SK-N-SH (cell line): Measurements from ENCODE around the gene DDX1. TPM values are rescaled to one million over a fixed set of nuclear protein-coding genes. Genes with fewer than 3 reads are reported as not detected.

Experiments used
- CTCF ChIA-PET: fragments of 300-600, 350-600 bp; formaldehyde crosslinking; extraction: SDS; loops from one replicate; lab custom pipeline; 2021; lab: Yijun Ruan, JAX
- POLR2A ChIA-PET: fragments of 350-600 bp; sonication (Branson Sonifier 250); formaldehyde crosslinking; extraction: SDS; loops from one replicate; lab custom pipeline; 2020; ENCODE audit warnings: antibody characterized with exemption, inconsistent platforms; lab: Yijun Ruan, JAX
- DNase-seq: peaks from one replicate; pipeline ENCODE4 v3.0.0; 2012
- H2AFZ ChIP-seq: fragments of 200-600 bp; sonication (generic); 2 replicates; pipeline ENCODE4 v1.8.1; 2016; ENCODE audit warnings: antibody characterized with exemption, mild to moderate bottlenecking, low read depth
- H3F3A ChIP-seq: fragments of 200-600 bp; sonication (generic); replicated peaks from 2 replicates; pipeline ENCODE3; 2016; ENCODE audit warnings: antibody characterized with exemption, mild to moderate bottlenecking; ENCODE audit not compliant: insufficient read depth
- H3K27ac ChIP-seq, 2 experiments: fragments of 200-500 bp in 1 of 2; fragments of 200-600 bp in 1 of 2; sonication (Bioruptor generic) in 1 of 2; sonication (generic), shearing (Covaris generic) in 1 of 2; 2 replicates each; pipeline versions ENCODE4 v1.5.1 to v1.6.1; 2014 to 2016; ENCODE audit warnings: low read depth in 2 of 2, inconsistent platforms in 1 of 2, low read length in 1 of 2, mild to moderate bottlenecking in 1 of 2, mixed read lengths in 1 of 2
- H3K27me3 ChIP-seq: fragments of 200-600 bp; sonication (generic), shearing (Covaris generic); 2 replicates; pipeline ENCODE4 v1.6.1; 2016; ENCODE audit warnings: mixed run types; ENCODE audit not compliant: insufficient read depth
- H3K36me3 ChIP-seq, 2 experiments: fragments of 200-500 bp in 1 of 2; fragments of 200-600 bp in 1 of 2; sonication (Bioruptor generic) in 1 of 2; sonication (generic) in 1 of 2; replicated peaks in 1 of 2; 2 replicates each; pipeline versions ENCODE3 to v1.5.1; 2014 to 2016; ENCODE audit warnings: low read length in 1 of 2, mild to moderate bottlenecking in 1 of 2; ENCODE audit not compliant: insufficient read depth in 2 of 2, control insufficient read depth in 1 of 2
- H3K4me1 ChIP-seq, 2 experiments: fragments of 200-500 bp in 1 of 2; fragments of 200-600 bp in 1 of 2; sonication (Bioruptor generic) in 1 of 2; sonication (generic), shearing (Covaris generic) in 1 of 2; 2 replicates each; pipeline versions ENCODE4 v1.5.1 to v1.6.1; 2014 to 2016; ENCODE audit warnings: low read depth in 1 of 2, low read length in 1 of 2, mixed run types in 1 of 2; ENCODE audit not compliant: insufficient read depth in 2 of 2, control insufficient read depth in 1 of 2
- H3K4me2 ChIP-seq: fragments of 200-600 bp; sonication (generic), shearing (Covaris generic); 2 replicates; pipeline ENCODE4 v1.6.1; 2017; ENCODE audit warnings: mixed run types
- H3K4me3 ChIP-seq, 2 experiments: fragments of 200-500 bp in 1 of 2; fragments of 200-600 bp in 1 of 2; sonication (Bioruptor generic) in 1 of 2; sonication (generic), shearing (Covaris generic) in 1 of 2; 2 replicates each; pipeline versions ENCODE4 v1.5.1 to v1.8.1; 2014 to 2016; ENCODE audit warnings: low read depth in 2 of 2, inconsistent platforms in 1 of 2, low read length in 1 of 2, mild to moderate bottlenecking in 1 of 2, mixed read lengths in 1 of 2, moderate library complexity in 1 of 2
- H3K79me2 ChIP-seq: fragments of 200-600 bp; sonication (generic); 2 replicates; pipeline ENCODE4 v1.8.1; 2017; ENCODE audit warnings: mild to moderate bottlenecking; ENCODE audit not compliant: insufficient read depth
- H3K9ac ChIP-seq: fragments of 200-600 bp; sonication (generic); 2 replicates; pipeline ENCODE4 v1.6.1; 2017; ENCODE audit warnings: mixed run types
- H3K9me2 ChIP-seq: fragments of 200-600 bp; sonication (generic); 2 replicates; pipeline ENCODE4 v1.6.1; 2017; ENCODE audit warnings: mixed run types
- H3K9me3 ChIP-seq: fragments of 200-600 bp; sonication (generic); 2 replicates; pipeline ENCODE4 v1.6.1; 2017; ENCODE audit warnings: mixed run types, mild to moderate bottlenecking, moderate library complexity
- H4K20me1 ChIP-seq: fragments of 200-600 bp; sonication (generic); 2 replicates; pipeline ENCODE4 v1.6.1; 2017; ENCODE audit warnings: mild to moderate bottlenecking, mixed run types; ENCODE audit not compliant: insufficient read depth
- CTCF ChIP-seq: fragments of 200-600 bp; sonication (generic); IDR thresholded peaks from 2 replicates; pipeline ENCODE4 v1.6.1; 2017; ENCODE audit warnings: antibody characterized with exemption, mild to moderate bottlenecking, moderate library complexity
- EZH2phosphoT487 ChIP-seq: fragments of 200-600 bp; sonication (generic); IDR thresholded peaks from 2 replicates; pipeline ENCODE4 v1.6.1; 2017; ENCODE audit warnings: low read depth, mixed run types, mild to moderate bottlenecking, antibody characterized with exemption, moderate library complexity, borderline replicate concordance
- FOXM1 ChIP-seq: IDR thresholded peaks from 2 replicates; pipeline ENCODE4 v1.4.0; 2012; ENCODE audit warnings: low read depth, mild to moderate bottlenecking
- GATA2 ChIP-seq: sonication (generic); formaldehyde crosslinking; IDR thresholded peaks from 2 replicates; pipeline ENCODE4 v1.5.0; 2020; ENCODE audit warnings: mild to moderate bottlenecking, missing genetic modification reagents
- MEF2A ChIP-seq: IDR thresholded peaks from 2 replicates; pipeline ENCODE4 v1.4.0; 2012; ENCODE audit warnings: low read depth, borderline replicate concordance
- POLR2AphosphoS5 ChIP-seq: IDR thresholded peaks from 2 replicates; pipeline ENCODE4 v1.6.1; 2012; ENCODE audit warnings: low read depth, low read length
- RAD21 ChIP-seq: IDR thresholded peaks from 2 replicates; pipeline ENCODE4 v1.6.1; 2012; ENCODE audit warnings: mild to moderate bottlenecking, low read length
- RCOR1 ChIP-seq: fragments of 150-350 bp; IDR thresholded peaks from 2 replicates; pipeline ENCODE4 v1.6.1; 2017; ENCODE audit warnings: antibody characterized with exemption, low read length
- REST ChIP-seq: IDR thresholded peaks from 2 replicates; pipeline ENCODE4 v1.6.1; 2012; ENCODE audit warnings: mild to moderate bottlenecking, low read depth, low read length, moderate library complexity
- RFX5 ChIP-seq: IDR thresholded peaks from 2 replicates; pipeline ENCODE4 v1.6.1; 2012; ENCODE audit warnings: mild to moderate bottlenecking, improper control_type of control experiment, low read length
- RXRA ChIP-seq: IDR thresholded peaks from 2 replicates; pipeline ENCODE4 v1.4.0; 2012; ENCODE audit warnings: low read depth, mild to moderate bottlenecking, borderline replicate concordance
- SIN3A ChIP-seq: IDR thresholded peaks from 2 replicates; pipeline ENCODE4 v1.6.1; 2012; ENCODE audit warnings: low read depth, mild to moderate bottlenecking, low read length, moderate library complexity, borderline replicate concordance
- SMC3 ChIP-seq: IDR thresholded peaks from 2 replicates; pipeline ENCODE4 v1.6.1; 2012; ENCODE audit warnings: low read depth, low read length, improper control_type of control experiment
- TCF12 ChIP-seq: IDR thresholded peaks from 2 replicates; pipeline ENCODE4 v1.4.0; 2012
- USF1 ChIP-seq: IDR thresholded peaks from 2 replicates; pipeline ENCODE4 v1.4.0; 2012; ENCODE audit warnings: low read depth, borderline replicate concordance
- WGBS: methylation state at CpG from one replicate; pipeline ENCODE4 v1.1.6; 2017; ENCODE audit warnings: low lambda C conversion rate; 5-methylcytosine and 5-hydroxymethylcytosine counted together
- polyA plus RNA-seq, 3 experiments: library from polyadenylated mRNA; depleted of rRNA; stranded (reverse); fragments of >200 nt; gene quantifications; 2 replicates each; pipeline ENCODE4 v1.2.3, GENCODE V29; 2012

DDX1 gene
- polyA plus RNA-seq, 1 of the 3 experiments (the other 2 are of a cell fraction): 54.5 TPM

DNA sequence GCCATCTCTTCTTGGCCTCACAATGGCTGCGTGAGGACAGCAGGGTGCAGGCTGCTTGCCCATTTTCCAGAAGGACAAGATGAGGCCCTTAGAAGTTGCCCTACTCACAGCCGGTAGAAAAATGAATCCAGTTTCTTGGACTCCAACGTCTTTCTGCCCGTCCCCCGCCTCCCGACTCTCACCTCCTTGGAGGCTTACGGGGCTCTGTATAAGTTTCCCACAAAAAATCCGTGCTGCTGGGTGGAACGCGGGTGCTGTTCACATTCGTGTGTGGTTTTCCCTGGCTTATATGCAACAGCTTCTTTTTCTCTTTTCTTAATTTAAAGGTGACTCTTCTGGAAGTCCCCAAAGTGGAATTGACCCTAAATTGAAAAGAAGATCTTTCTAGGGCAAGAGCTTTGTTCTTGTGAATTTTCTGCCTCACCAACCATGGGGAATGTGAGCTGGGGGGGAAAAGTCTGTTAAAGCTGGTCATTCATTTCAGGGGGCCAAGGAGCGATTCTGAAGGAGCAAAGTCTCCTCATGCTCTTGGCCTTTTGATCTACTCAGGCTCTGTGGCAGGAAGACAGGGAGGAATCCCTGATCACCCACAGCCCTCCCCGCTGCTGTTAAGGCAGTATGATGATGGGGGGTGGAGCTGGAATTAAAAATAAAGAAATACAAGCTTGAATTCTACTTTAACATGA is 51.3 kb downstream of the DDX1 start:
- no peak overlapping the region for H3K4me3 ChIP-seq
- ChIA-PET CTCF (interaction anchor here (0.8 to 18.8 kb wide), 9 partner anchors 55 to 1114 kb away, joined by 3 to 214 read pairs (median 6); partner anchors contain the start of gene MYCN), POLR2A (no interaction called here)
- no peak overlapping the region for H3K9ac ChIP-seq
- H3K27me3 ChIP-seq: no peaks in the 10 kb centered on the region
- no peaks in the 10 kb centered on the region for H4K20me1 ChIP-seq
- H2AFZ ChIP-seq: no peak overlapping the region
- 88% methylated on average over 12 of the region's 13 CpGs for WGBS
- no peaks in the 10 kb centered on the region for H3K9me3 ChIP-seq
- no peaks in the 10 kb centered on the region for H3F3A ChIP-seq
- no peaks in the 10 kb centered on the region for H3K79me2 ChIP-seq
- no peaks in the 10 kb centered on the region; a peak in 1 of 4 replicates for H3K4me1 ChIP-seq
- no peak for DNase-seq
- no peak overlapping the region for H3K4me2 ChIP-seq
- no peak overlapping the region for H3K27ac ChIP-seq
- H3K36me3 ChIP-seq: peaks cover 4 to 12% of the 10 kb centered on the region in 2 experiments
- no peaks in the 10 kb centered on the region for H3K9me2 ChIP-seq
- TF ChIP-seq POLR2AphosphoS5: no peak
- no peak for TF ChIP-seq REST
- TF ChIP-seq GATA2 (CRISPR knock-in tag): no peak
- no peak for TF ChIP-seq RXRA
- TF ChIP-seq RFX5: no peak
- TF ChIP-seq SIN3A: no peak
- TF ChIP-seq SMC3: no peak
- TF ChIP-seq FOXM1: no peak

GRCh38 chr2:15643791-15644585 is 52.3 kb downstream of the DDX1 start:
- no peak overlapping the region for H3K27ac ChIP-seq
- H3K79me2 ChIP-seq: no peaks in the 10 kb centered on the region
- H2AFZ ChIP-seq: no peak overlapping the region
- H3K4me2 ChIP-seq: no peak overlapping the region
- CTCF ChIA-PET: interaction anchor here (1.1 to 18.8 kb wide), 8 partner anchors 8 to 965 kb away, joined by 3 to 214 read pairs (median 6); partner anchors contain the start of gene MYCN
- DNase-seq: no peak
- no peaks in the 10 kb centered on the region for H3K4me1 ChIP-seq
- no peak overlapping the region for H3K4me3 ChIP-seq
- TF ChIP-seq TCF12 (no peak), RAD21 (no peak), REST (no peak), MEF2A (no peak), EZH2phosphoT487 (no peak), USF1 (no peak), CTCF (no peak), RCOR1 (no peak), GATA2 (CRISPR knock-in tag) (no peak)
- H3K9me3 ChIP-seq: no peaks in the 10 kb centered on the region
- POLR2A ChIA-PET: no interaction called here
- no peaks in the 10 kb centered on the region for H3F3A ChIP-seq
- H3K27me3 ChIP-seq: no peaks in the 10 kb centered on the region
- peaks cover 0 to 12% of the 10 kb centered on the region in 2 experiments for H3K36me3 ChIP-seq
- no peaks in the 10 kb centered on the region for H4K20me1 ChIP-seq
- no peak overlapping the region for H3K9ac ChIP-seq
- no peaks in the 10 kb centered on the region for H3K9me2 ChIP-seq
- 87% methylated on average over 4 of the region's 4 CpGs for WGBS
